ENCODE results near the gene MGAT5B.

- TF ChIP-seq, protein P1, sequence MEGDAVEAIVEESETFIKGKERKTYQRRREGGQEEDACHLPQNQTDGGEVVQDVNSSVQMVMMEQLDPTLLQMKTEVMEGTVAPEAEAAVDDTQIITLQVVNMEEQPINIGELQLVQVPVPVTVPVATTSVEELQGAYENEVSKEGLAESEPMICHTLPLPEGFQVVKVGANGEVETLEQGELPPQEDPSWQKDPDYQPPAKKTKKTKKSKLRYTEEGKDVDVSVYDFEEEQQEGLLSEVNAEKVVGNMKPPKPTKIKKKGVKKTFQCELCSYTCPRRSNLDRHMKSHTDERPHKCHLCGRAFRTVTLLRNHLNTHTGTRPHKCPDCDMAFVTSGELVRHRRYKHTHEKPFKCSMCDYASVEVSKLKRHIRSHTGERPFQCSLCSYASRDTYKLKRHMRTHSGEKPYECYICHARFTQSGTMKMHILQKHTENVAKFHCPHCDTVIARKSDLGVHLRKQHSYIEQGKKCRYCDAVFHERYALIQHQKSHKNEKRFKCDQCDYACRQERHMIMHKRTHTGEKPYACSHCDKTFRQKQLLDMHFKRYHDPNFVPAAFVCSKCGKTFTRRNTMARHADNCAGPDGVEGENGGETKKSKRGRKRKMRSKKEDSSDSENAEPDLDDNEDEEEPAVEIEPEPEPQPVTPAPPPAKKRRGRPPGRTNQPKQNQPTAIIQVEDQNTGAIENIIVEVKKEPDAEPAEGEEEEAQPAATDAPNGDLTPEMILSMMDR (IDR thresholded peaks at IDR 0.05; ENCODE audit: low read depth, low read length, poor library complexity, severe bottlenecking): no peak
- TF ChIP-seq EZH2phosphoT487 (IDR thresholded peaks at IDR 0.05; ENCODE audit: borderline replicate concordance, low read length): no peak
Measured at GRCh38 chr17:76911299-76912017, 43.3 kb downstream of the MGAT5B start.

Data from DOHH2 (cell line).